GM18861 (cell line): ENCODE data around the gene SKAP1.
A peak's percentile ranks its signal among the peaks of the same experiment; 100 is the strongest.
"Not testable (repeated sequence)": the region's sequence is repeated elsewhere in the genome, so short reads cannot be mapped to it uniquely, and the experiment has no call there.

ENCODE experiments used
- ATAC-seq: cut with Tn5 transposase; IDR thresholded peaks from one replicate; pipeline ENCODE4 v1.9.1; 2021; ENCODE audit not compliant: unreplicated experiment

The SKAP1 gene

DNA sequence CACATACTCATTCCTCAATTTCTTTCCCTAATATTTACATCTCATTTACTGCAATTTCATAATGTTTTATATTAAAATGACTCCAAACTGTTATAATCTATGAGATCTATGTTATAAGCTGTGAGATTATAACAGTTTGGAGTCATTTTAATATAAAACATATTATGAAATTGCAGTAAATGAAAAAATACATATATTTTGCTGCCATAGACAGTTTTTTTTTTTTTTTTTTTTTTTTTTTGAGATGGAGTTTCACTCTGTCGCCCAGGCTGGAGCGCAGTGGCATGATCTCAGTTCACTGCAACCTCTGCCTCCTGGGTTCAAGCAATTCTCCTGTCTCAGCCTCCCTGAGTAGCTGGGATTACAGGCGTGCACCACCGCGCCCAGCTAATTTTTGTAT, 180.0 kb downstream of the SKAP1 start:
- not testable (repeated sequence) for ATAC-seq

DNA sequence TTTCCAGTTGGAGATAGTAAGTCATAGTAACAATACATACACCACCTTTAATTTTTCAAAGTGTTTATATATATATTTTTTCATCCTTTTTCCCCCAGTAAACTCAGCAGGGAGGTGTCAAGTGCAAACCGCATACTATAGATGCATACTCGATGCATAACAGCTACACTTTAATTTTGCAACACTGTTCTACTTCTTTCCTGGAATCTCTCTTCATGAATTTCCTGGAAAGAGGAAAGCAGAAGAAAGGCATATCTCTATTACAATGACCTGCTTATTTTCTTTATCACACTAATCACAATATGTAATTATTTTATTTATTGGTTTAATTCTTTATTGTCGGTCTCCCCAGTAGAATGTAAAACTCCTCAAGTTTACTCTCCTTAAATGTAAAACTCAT, 182.4 kb downstream of the SKAP1 start:
- ATAC-seq: no peak

DNA sequence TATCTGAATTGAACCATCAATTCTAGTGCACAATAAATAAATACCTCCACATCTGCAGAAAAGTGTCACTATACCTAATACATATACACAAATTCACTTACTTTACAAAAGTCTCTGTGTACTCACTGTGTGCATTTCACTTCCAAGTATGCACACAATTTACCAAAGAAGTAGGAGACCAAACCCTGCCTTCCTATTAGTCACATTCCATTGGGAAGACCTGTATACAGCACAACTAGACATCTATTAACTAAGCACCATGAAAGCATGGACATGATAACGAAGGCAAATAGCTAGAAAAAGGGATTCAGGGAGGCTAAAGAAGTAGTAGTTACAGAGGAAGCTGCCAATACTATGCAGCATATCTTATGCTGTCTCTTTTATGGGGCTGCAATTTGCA, 183.0 kb downstream of the SKAP1 start:
- ATAC-seq: no peak

DNA sequence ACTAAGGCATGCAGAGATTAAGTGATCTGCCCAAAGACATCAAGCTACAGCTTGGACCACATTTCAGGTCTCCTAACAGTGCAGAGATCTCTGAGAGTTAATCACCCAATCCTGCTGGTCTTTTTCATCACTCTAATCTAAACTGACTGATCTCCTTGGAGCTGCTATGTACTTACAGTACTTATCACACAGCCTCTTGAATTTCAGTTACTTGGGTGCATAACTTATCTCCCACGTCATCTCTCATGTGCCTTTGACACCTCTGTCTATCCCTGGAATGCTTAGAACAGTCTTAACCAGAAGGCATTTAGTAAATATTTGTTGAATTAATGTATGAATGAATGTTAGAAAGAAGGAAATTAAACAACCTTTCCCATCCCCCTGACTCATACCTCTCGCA, 183.4 kb downstream of the SKAP1 start:
- ATAC-seq: no peak

DNA sequence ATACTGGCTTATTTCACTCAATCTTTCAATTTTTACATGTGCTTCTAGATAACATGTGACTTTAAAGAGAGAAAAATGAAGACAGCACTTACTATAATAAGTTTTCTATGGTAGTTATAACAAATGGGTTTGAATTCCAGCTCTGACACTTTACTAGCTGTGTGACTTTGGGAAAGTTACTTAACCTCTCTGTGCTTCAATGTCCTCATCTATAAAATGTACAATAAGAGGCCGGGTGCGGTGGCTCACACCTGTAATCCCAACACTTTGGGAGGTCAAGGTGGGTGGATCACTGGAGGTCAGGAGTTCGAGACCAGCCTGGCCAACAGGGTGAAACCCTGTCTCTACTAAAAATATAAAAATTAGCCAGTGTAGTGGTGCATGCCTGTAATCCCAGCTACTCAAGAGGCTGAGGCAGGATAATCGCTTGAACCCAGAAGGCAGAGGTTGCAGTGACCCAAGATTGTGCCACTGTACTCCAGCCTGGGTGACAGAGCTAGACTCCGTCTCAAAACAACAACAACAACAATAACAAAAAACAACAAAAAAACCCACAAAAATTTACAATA, 184.5 kb downstream of the SKAP1 start:
- ATAC-seq: not testable (repeated sequence)

DNA sequence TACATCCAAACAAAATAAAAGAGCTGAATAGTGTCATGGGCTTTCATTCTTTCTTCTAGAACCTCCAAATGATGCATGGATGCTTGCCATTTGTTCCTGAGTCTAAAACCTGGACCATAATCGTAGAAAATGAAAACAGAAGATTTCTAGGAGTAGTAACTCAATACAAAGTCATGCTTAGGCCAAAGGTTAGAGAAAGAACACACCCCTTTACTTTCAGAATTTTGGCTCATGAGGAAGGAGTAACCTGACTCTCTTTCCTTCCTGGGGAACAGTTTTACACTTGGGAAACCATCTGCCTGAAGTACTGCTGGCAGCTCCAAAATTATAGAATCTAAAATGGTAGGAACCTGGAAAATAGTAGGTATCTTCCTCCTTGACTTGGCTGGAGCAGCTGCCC, 185.2 kb downstream of the SKAP1 start:
- no peak for ATAC-seq

DNA sequence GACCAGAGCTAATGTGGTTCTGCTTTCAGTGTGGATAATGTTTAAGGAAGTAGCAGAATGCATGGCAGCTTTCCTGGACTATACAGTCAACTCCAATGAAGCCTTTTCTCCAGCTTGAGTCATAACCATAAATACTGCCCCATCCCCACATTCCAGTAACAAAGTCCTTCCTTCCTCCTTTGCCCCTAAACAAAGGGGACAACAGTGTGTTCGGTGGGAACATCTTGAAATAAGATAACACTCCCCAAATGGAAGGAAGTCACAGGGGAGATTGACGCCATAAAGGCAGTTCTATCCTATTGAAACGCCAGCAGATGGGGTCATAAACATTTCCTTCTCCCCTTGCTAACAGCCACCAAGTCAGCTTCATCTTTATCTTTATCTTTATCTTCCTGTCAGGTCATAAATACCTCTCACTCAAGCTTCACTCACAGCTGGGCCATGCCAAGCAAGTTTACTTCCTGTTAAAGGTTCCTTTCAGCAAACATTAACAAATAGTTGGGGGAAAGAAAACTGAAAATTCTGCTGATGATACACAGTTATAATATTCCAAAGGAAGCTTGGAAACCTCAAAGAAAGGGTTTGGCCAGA, 185.8 kb downstream of the SKAP1 start:
- no peak for ATAC-seq

DNA sequence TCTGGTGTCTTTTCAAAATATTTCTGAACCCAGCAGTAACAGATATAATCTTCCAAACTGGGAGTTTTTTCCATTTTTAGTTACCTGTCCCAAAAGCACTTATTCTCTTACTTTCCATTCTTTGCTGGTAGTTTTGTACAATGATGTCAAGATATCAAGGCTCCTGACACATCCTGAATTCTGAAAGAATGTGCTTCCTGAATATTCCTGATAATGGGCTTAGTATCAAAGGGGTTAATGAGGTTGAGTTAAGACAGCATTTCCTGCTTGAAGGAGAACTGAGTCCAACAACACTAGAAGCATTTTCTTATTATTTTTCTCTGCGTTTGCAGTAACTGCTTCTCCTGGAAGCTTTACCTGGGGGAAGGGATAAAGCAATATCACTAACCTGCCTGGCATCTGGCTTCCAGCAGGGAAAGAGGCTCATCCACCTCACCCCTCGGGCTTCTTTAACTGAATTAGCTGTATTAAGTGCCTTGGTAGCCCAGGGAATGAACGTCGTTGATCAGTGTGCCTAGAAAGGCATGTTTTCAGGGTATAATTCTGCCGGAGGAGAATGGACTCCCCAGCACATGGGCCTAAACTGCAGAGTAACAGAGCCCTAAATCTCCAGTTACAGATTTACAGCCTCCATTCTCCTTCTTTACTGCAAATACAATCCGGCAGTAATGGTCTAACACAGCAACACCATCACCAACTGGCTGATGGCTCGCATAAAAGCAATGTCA, 188.1 kb downstream of the SKAP1 start:
- no peak for ATAC-seq

DNA sequence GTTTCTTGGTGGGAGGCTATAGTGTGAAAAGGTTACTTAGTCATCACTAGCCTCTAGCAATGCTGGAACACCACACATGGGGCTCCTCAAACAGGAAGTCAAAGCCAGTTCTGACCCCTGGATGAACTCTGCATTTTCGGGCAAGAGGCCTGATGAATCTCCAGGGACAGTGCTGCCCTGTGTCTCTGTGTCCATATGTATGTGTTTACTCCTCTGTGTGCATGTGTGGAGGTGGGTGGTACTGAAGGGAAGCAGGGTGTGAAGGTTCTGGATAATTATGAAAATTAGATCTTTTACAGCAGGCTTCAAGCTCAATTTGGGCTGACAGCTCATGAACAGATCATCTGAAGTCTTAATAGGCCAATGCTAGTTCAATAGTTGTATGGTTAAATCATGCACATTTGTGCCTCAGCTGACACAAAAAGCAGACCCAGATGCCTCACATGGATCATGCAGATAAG, 188.9 kb downstream of the SKAP1 start:
- peak; percentile 81 for ATAC-seq

DNA sequence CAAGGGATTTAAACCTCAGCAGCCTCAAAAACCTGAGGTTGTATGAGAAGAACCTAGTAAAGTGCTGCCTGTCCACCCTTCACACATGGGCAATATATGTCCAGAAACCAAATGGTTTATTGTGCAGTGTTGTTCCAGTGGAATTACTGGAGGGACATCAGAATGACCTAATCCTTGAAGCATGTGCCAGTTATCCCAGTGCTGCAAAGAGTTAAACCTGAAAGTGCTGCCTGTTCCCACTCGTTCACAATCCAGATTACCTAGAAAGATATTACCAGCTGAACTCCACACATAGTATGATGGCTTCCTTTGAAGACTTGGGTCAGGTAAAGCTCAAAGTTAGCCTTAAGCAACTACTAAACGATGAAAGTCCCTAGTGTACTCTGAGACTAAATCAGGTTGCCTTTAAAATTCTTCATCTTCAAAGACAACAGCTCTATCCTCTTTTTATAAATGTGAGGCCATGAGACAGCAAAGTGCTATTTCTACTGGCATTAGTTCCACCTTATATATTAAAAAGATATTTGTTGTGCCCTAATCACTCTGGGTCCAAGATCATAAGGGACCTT, 189.4 kb downstream of the SKAP1 start:
- ATAC-seq: no peak

DNA sequence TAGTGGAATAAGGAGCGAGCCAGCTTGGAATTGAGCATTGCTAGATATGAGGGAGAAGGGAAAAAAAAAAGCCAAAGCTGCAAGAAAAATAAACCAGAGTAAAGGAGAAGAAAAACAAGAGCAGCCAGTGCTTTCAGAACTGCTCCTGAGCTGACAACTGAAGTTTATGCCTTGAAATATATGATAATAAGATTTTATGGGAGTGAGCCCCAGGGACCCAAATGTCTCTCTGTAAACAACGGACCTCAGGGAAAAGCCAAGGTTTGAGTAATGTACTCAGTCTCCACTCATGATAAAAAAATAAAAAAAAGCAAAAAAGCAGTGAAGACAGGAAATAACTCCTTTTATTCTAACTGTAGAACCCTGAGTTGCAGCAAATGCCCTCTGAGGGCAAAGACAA, 189.9 kb downstream of the SKAP1 start:
- no peak for ATAC-seq

DNA sequence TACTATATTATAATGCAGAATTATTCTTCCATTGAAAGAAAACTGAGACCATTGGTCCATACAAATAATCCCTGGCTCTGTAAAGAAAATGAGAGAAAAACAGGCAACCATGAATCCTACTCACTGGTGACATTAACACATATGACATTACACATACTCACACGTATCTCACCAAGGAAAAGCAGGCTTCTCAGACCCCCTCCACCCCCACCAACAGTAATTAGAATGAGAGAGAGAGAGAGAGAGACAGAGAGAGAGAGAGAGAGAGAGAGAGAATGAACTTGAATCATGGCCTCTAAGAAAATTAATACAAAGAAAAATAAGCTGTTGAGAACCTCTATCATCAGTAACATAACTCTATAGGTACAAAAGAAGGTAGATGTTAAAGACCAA, 190.4 kb downstream of the SKAP1 start:
- no peak for ATAC-seq

DNA sequence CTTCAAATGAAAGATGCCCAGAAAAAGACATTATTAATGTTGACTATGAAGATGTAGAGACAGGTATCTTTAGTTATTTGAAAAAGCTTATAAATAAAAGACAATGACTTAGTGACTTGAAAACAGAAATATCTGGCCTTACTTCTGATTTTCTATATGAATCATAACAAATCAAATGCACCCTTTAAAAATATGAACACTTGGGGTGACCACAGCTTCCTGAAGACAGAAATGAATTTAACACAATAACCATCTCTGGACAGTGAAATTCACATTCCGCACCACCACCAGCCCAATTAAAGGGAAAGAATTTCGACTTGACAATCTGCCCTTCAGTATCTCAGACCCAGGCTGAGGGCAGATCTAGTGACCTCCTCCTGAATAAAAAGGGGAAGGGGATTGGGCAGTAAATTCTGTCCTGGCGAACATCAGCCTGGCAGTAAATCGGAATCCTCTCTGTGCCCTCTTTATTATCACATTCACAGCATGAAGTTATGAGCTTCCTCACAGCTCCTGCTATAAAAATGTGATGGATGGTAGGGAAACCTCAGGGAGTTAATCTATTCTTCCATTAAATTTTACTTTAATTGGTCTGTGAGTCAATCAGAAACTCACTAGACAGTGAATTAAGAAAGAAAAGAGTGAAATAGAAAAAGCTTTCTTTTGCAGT, 190.9 kb downstream of the SKAP1 start:
- ATAC-seq: no peak

DNA sequence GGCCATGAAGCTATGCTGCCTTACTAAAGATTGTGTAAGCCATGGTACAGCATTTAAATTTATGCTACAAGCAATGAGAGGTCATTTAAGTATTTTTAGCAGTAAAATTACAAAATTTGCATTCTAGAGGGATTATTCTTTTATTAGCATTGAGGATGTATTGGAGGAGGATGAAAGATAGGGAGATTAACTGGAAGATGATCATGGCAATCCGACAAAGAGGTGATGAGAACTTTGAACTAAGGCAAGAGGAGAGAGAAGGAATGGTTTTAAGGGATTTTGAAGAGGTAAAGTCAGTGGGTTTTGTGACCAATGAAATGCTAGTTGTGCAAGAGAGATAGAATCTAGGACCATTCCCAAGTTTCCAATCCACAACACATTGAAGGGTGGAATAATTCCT, 192.6 kb downstream of the SKAP1 start:
- ATAC-seq: no peak

DNA sequence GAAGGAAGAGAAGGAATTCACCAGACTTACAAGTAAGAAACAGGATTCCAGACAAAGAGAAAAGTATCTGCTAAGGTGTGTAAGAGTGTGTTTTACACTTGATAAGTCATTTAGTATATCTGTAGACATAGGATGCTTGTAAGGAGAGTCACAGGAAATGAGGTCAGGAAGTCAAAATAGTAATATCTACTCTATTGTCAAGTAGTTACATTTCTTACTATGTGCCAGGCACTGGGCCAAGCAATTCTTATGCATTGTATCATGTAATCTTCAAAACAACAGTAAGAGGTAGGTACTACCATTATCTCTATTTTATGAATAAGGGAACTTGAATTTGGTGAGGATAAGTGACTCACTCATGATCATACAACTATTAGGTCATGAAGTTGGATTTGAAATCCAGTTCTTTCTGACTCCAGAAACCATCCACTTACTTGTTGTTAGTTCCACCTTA, 193.3 kb downstream of the SKAP1 start:
- ATAC-seq: no peak

DNA sequence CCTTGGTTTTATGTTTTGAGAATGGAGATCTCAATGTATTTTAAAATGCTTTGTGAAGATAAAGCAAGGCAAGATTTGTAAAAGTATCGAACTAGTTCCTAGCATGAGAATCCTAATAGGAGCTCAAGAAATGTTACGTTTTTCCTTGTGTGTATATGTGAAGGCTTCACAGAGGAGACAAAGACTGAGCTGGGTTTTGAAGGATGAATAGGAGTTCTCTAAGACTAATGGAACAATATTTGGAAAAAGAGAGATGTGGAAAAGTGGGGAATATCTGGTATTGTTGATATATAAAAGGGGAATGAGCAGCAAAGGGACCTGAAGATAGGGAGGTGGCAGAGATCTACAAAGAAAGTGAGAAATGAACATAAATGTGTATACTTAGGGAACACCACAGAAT, 195.1 kb downstream of the SKAP1 start:
- ATAC-seq: no peak

DNA sequence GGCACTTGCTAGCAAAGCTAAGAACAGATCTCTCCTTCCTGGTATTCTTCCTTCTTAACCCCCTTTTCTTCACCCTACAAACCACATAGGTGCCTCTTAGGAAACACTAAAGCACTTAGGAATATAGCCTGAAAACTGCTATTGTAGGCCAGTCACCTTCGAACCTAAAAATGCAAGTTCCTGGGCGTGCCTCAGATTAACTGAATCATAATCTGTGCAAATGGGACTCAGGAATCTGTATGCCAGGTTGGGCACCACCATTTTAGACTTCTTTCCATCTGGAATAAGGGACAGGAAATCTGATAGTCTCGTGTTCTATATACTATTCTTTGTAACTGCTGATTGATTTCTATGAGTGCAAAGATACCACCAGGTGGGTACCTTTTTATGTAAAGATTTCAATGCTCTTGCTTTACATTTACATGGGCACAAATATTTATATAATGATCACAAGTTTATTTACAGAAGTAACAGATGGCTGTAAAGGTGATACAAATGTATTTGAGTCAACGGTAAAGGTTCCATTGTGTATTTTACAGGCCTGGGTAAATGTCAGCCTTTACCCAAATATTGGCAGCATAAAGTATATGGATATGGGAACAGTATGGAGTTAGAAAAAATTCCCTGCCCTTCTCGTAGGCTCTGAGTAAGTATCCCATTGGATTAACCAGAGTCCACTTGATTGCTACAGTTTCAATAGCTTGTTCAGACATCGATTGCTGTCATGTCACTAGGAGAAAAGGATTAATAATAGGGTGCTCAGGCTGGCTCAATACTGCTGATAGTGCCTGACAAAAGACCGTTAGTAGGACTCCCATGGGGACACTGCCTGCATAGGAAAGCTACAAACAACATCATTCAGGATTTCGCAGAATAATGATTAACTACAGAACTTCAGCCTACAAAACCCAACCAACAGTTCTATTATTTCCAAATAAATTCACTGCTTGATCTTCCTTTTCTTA, 197.7 kb downstream of the SKAP1 start:
- ATAC-seq: no peak

DNA sequence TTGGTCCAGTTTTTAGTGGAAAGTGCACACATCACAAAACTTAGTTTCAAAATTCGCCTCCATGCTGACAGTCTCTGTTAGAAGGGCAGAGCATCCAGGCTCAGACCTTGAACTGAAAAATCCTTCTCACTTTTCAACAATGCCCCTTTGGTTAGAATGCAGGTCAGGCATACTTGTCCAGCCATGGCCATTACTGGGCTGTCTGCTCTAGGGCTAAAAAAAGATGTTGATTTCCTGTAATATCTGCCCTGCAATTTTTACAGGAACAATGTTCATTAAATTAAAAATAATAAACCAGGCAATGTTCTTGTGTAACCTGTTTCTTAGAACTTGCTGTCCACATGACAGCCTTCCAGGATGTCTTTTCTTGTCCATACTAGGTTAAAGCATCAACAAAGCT, 200.1 kb downstream of the SKAP1 start:
- ATAC-seq: no peak

DNA sequence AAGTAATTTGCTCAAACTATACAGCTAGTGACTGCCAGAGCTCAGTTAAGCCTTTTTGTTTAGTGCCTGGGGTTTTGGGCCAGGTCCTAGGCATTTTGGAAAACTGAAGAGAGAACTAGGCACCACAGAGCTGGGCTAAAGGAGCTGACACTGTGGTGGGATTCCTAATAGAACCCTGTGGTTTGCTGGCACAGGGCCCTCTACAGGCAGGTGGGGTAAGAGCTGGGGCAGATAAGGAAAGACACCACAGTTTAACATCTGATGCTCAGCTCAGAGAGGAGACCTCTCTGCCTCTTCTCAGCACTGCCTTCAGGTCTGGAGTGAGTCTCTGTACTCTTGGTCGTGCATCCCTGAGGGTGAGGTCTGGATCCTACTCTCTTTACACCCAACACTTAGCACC, 201.3 kb downstream of the SKAP1 start:
- no peak for ATAC-seq
